CD4-positive, alpha-beta T cell (primary cell): ENCODE data around the gene BRD7. TPM values are rescaled to one million over a fixed set of nuclear protein-coding genes. Genes with fewer than 3 reads are reported as not detected.

ENCODE experiments used
- ATAC-seq: fragments of 200-7000 bp; cut with Tn5 transposase; one replicate; pipeline ENCODE4 v1.10.0; 2022; ENCODE audit warnings: mild to moderate bottlenecking; ENCODE audit not compliant: poor library complexity
- CTCF ChIA-PET: fragments of 350-600 bp; sonication (Branson Sonifier 250); formaldehyde crosslinking; loops from one replicate; lab custom pipeline; 2021; ENCODE audit warnings: antibody characterized with exemption, inconsistent platforms; lab: Charles Lee
- POLR2A ChIA-PET: fragments of 350-600 bp; sonication (Branson Sonifier 250); formaldehyde crosslinking; loops from one replicate; lab custom pipeline; 2021; ENCODE audit warnings: antibody characterized with exemption, inconsistent platforms; lab: Charles Lee
- DNase-seq, 14 experiments: peaks; one replicate each; pipeline ENCODE4 v3.0.0-alpha.2; 2013 to 2020; ENCODE audit warnings: mixed read lengths in 2 of 14
- H3K27ac ChIP-seq, 2 donors: one replicate each; pipeline versions ENCODE4 v1.5.1 to v1.7.0; 2013; ENCODE audit warnings: low read length in 2 of 2, low read depth in 1 of 2, mild to moderate bottlenecking in 1 of 2
- H3K27me3 ChIP-seq, 2 experiments: 1 replicate in 1 of 2; 2 replicates in 1 of 2; pipeline versions ENCODE4 v1.6.1 to v1.7.0; 2013; ENCODE audit warnings: low read length in 2 of 2, control low read depth in 1 of 2, mild to moderate bottlenecking in 1 of 2, moderate library complexity in 1 of 2; ENCODE audit not compliant: insufficient read depth in 2 of 2, control insufficient read depth in 1 of 2
- H3K36me3 ChIP-seq: one replicate; pipeline ENCODE4 v1.6.1; 2013; ENCODE audit warnings: low read length, control low read depth; ENCODE audit not compliant: insufficient read depth
- H3K4me1 ChIP-seq: one replicate; pipeline ENCODE4 v1.6.1; 2013; ENCODE audit warnings: low read length, control low read depth; ENCODE audit not compliant: insufficient read depth
- H3K4me3 ChIP-seq: one replicate; pipeline ENCODE4 v1.5.1; 2013; ENCODE audit warnings: mild to moderate bottlenecking, low read length, moderate library complexity
- H3K9me3 ChIP-seq, 2 experiments: 1 replicate in 1 of 2; 2 replicates in 1 of 2; pipeline versions ENCODE4 v1.6.1 to v1.7.0; 2013; ENCODE audit warnings: low read length in 2 of 2, mild to moderate bottlenecking in 2 of 2, control low read depth in 1 of 2, moderate library complexity in 1 of 2; ENCODE audit not compliant: control insufficient read depth in 1 of 2, insufficient read depth in 1 of 2
- H3K27ac Mint-ChIP-seq: one replicate; pipeline ENCODE4 v1.8.0; 2020; ENCODE audit warnings: mixed read lengths
- H3K27me3 Mint-ChIP-seq: one replicate; pipeline ENCODE4 v1.8.0; 2021; ENCODE audit warnings: mixed read lengths
- H3K36me3 Mint-ChIP-seq: one replicate; pipeline ENCODE4 v1.8.0; 2021; ENCODE audit warnings: low read depth, mixed read lengths
- H3K4me1 Mint-ChIP-seq: one replicate; pipeline ENCODE4 v1.8.0; 2021; ENCODE audit warnings: low read depth, mixed read lengths
- H3K4me3 Mint-ChIP-seq: one replicate; pipeline ENCODE4 v1.8.0; 2020; ENCODE audit warnings: mild to moderate bottlenecking, mixed read lengths
- H3K9me3 Mint-ChIP-seq: one replicate; pipeline ENCODE4 v1.8.0; 2020; ENCODE audit warnings: mixed read lengths
- CTCF ChIP-seq: fragments of 200-600 bp; IDR thresholded peaks from one replicate; pipeline ENCODE4 v1.8.0; 2022; ENCODE audit warnings: antibody characterized with exemption, mild to moderate bottlenecking
- intact Hi-C, 2 experiments: fragments of 100-400 bp; cut with DNase I in 1 of 2; cut with micrococcal nuclease in 1 of 2; formaldehyde crosslinking; loops; one replicate each; pipeline versions ENCODE4 v1.15.1 to v1.9.0; 2023 to 2025; cut with DNase I, micrococcal nuclease
- total RNA-seq, 174 experiments: library from RNA in 2 of 174; stranded (reverse) in 2 of 174; gene quantifications; one replicate each; pipeline ENCODE4 v1.2.3 and lab custom pipeline; 2021 to 2026

Gene BRD7
- total RNA-seq, 2 experiments from 2014 or later, result 95.4 to 103 TPM

GRCh38 chr16:50338371-50339231 lies 30.2 kb downstream of the BRD7 start:
- CTCF ChIA-PET, result interaction anchor here (0.8 to 4.8 kb wide), 5 partner anchors 9 to 289 kb away, joined by 3 to 41 read pairs (median 5); no protein-coding TSS in a partner anchor
- peaks cover 39% of the 10 kb centered on the region for H3K36me3 ChIP-seq
- H3K27me3 Mint-ChIP-seq, result no peaks in the 10 kb centered on the region
- peaks cover 70% of the 10 kb centered on the region for H3K36me3 Mint-ChIP-seq
- H3K4me1 Mint-ChIP-seq, result peaks cover 57% of the 10 kb centered on the region
- no peaks in the 10 kb centered on the region for H3K9me3 ChIP-seq
- peak; percentile 73 for ATAC-seq
- H3K27ac Mint-ChIP-seq, result peak overlapping the region; percentile 98
- TF ChIP-seq CTCF, result no peak
- H3K27me3 ChIP-seq, result no peaks in the 10 kb centered on the region
- H3K4me3 ChIP-seq, result no peak overlapping the region
- no peak overlapping the region for H3K27ac ChIP-seq
- no peaks in the 10 kb centered on the region for H3K9me3 Mint-ChIP-seq
- H3K4me1 ChIP-seq, result peaks cover 43% of the 10 kb centered on the region
- POLR2A ChIA-PET, result interaction anchor here (0.8 to 4.5 kb wide), 14 partner anchors 13 to 409 kb away, joined by 3 to 141 read pairs (median 5); partner anchors contain the start of genes CYLD and HEATR3
- H3K4me3 Mint-ChIP-seq, result peak overlapping the region; percentile 32
- peak in 6 of 14 experiments; percentile 18 to 87 (median 50) for DNase-seq
- intact Hi-C loops, result loop anchor here in 1 of 2 experiments (1.0 to 5.0 kb wide), 4 partner anchors 11 to 409 kb away; partner anchors contain the start of gene ADCY7

DNA sequence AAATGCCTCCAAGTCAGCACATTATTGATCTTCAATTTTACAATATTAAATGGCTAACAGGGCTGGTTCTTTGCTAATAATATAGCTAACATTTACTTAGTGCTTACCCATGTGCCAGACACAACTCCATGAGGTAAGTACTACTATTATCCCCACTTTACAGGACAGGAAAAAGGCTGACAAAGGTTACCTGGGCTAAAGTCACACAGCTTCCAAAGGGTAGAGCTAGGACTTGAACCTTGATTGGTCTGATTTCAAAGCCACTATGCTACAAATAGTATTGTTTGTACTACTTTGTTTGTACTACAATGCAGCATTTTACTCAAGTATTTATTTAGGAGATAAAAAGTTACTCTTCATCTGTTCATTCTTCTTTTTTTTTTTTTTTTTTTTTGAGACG lies 31.9 kb downstream of the BRD7 start:
- H3K27ac Mint-ChIP-seq, result peak overlapping the region; percentile 98
- CTCF ChIA-PET, result interaction anchor here (1.1 to 4.8 kb wide), 2 partner anchors 10 to 18 kb away, joined by 4 to 41 read pairs; no protein-coding TSS in a partner anchor
- DNase-seq (peak in 1 of 14 experiments; percentile 20), ATAC-seq (no peak)
- TF ChIP-seq CTCF, result no peak
- intact Hi-C loops, result loop anchor here in 1 of 2 experiments (5.0 kb wide), 2 partner anchors 70 to 410 kb away; partner anchors contain the start of gene ADCY7
- peaks cover 41% of the 10 kb centered on the region for H3K4me1 ChIP-seq
- no peaks in the 10 kb centered on the region for H3K9me3 ChIP-seq
- H3K27me3 ChIP-seq, result no peaks in the 10 kb centered on the region
- H3K27ac ChIP-seq, result no peak overlapping the region
- no peak overlapping the region for H3K4me3 ChIP-seq
- peak overlapping the region; percentile 86 for H3K4me3 Mint-ChIP-seq
- peaks cover 67% of the 10 kb centered on the region for H3K4me1 Mint-ChIP-seq
- POLR2A ChIA-PET, result interaction anchor here (1.9 to 4.5 kb wide), 5 partner anchors 11 to 405 kb away, joined by 4 to 141 read pairs (median 17); partner anchors contain the start of gene CYLD
- H3K27me3 Mint-ChIP-seq, result no peaks in the 10 kb centered on the region
- H3K36me3 Mint-ChIP-seq, result peaks cover 71% of the 10 kb centered on the region
- no peaks in the 10 kb centered on the region for H3K9me3 Mint-ChIP-seq
- H3K36me3 ChIP-seq, result peaks cover 47% of the 10 kb centered on the region

DNA sequence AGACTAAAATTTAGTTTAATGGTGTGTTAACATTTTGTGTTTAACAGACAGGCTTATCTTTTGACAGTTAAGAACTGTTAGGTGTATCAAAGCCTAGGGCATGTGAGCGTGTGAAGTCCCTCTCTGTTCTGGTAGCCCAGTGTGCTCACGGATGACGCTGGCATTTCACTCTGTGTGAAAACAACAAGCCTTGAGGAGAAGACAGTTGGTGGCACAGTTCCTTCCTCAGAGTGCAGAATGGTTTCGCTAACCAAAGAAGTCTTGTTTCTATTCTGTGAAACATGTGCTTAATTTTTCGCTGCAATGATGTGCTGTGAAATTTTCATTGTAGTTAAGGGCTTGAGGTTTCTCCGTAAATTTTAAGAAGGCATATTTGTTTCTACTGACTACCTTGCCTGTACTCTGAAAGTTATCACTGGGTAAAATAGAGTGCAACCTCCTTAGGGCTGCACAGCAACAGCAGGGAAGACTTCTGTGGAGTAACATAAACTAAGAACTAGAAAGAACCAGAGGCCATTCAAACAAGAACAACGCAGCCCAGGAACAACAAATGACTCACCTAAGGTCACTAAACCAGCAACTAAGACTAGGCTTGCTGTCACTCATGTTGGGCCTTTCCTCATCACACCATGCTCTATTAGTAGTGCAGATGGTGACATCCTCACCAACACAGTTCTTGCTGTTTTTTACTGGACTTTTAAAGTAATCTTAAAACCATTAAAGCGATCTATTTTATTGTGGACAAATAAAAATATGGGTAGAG lies 33.4 kb downstream of the BRD7 start:
- ATAC-seq, result peak; percentile 73
- ChIA-PET POLR2A (interaction anchor here (1.0 to 1.6 kb wide), 2 partner anchors 26 to 61 kb away, joined by 3 to 4 read pairs; no protein-coding TSS in a partner anchor), CTCF (interaction anchor here (1.0 kb wide), 1 partner anchor 20 kb away, joined by 3 read pairs; no protein-coding TSS in a partner anchor)
- TF ChIP-seq CTCF, result no peak
- Mint-ChIP-seq H3K36me3 (peaks cover 75% of the 10 kb centered on the region), H3K27ac (peak overlapping the region; percentile 98), H3K27me3 (no peaks in the 10 kb centered on the region), H3K9me3 (no peaks in the 10 kb centered on the region), H3K4me1 (peaks cover 68% of the 10 kb centered on the region), H3K4me3 (peak overlapping the region; percentile 80)
- H3K4me3 ChIP-seq, result no peak overlapping the region
- intact Hi-C loops, result loop anchor here in 1 of 2 experiments (1.0 to 5.0 kb wide), 3 partner anchors 8 to 412 kb away; partner anchors contain the start of gene ADCY7
- peaks cover 37% of the 10 kb centered on the region for H3K36me3 ChIP-seq
- no peaks in the 10 kb centered on the region for H3K9me3 ChIP-seq
- H3K4me1 ChIP-seq, result peaks cover 41% of the 10 kb centered on the region
- no peaks in the 10 kb centered on the region for H3K27me3 ChIP-seq
- peak overlapping the region in 1 of 2 donors; percentile 25 for H3K27ac ChIP-seq
- DNase-seq, result peak in 10 of 14 experiments; percentile 37 to 90 (median 50)
